GM21360 (cell line): Measurements from ENCODE around the gene FAM47E.
"Not testable (repeated sequence)": the region's sequence is repeated elsewhere in the genome, so short reads cannot be mapped to it uniquely, and the experiment has no call there.

Source experiments
- ATAC-seq: cut with Tn5 transposase; IDR thresholded peaks from one replicate; pipeline ENCODE4 v1.9.1; 2021; ENCODE audit warnings: mild to moderate bottlenecking, moderate library complexity; ENCODE audit not compliant: unreplicated experiment

FAM47E gene

GRCh38 chr4:76266627-76267026, 15.1 kb downstream of the FAM47E start:
- no peak for ATAC-seq

GRCh38 chr4:76267811-76268210, 16.3 kb downstream of the FAM47E start:
- ATAC-seq, result no peak

GRCh38 chr4:76270244-76271175, 19.0 kb downstream of the FAM47E start:
- no peak for ATAC-seq

- ATAC-seq, result no peak
Measured at GRCh38 chr4:76271248-76271647, 19.7 kb downstream of the FAM47E start.

- no peak for ATAC-seq
Measured at GRCh38 chr4:76272073-76272472, 20.6 kb downstream of the FAM47E start.

GRCh38 chr4:76272582-76272981, 21.1 kb downstream of the FAM47E start:
- ATAC-seq, result no peak

GRCh38 chr4:76272999-76273398, 21.5 kb downstream of the FAM47E start:
- no peak for ATAC-seq

GRCh38 chr4:76275486-76276124, 24.1 kb downstream of the FAM47E start:
- ATAC-seq, result no peak

- no peak for ATAC-seq
Measured at GRCh38 chr4:76276813-76277212, 25.3 kb downstream of the FAM47E start.

- ATAC-seq, result no peak
Measured at GRCh38 chr4:76277667-76278066, 26.1 kb downstream of the FAM47E start.

- no peak for ATAC-seq
Measured at GRCh38 chr4:76278583-76278982, 27.1 kb downstream of the FAM47E start.

GRCh38 chr4:76279462-76279861, 27.9 kb downstream of the FAM47E start:
- no peak for ATAC-seq

GRCh38 chr4:76280488-76281441, 29.2 kb downstream of the FAM47E start:
- ATAC-seq, result no peak

GRCh38 chr4:76281594-76281993, 30.1 kb downstream of the FAM47E start:
- not testable (repeated sequence) for ATAC-seq

- ATAC-seq, result no peak
Measured at GRCh38 chr4:76282941-76283689, 31.6 kb downstream of the FAM47E start.

- no peak for ATAC-seq
Measured at GRCh38 chr4:76283900-76284299, 32.4 kb downstream of the FAM47E start.

- ATAC-seq, result not testable (repeated sequence)
Measured at GRCh38 chr4:76287811-76288210, 36.3 kb downstream of the FAM47E start.

- ATAC-seq, result no peak
Measured at GRCh38 chr4:76292730-76293129, 41.2 kb downstream of the FAM47E start.

- ATAC-seq, result no peak
Measured at GRCh38 chr4:76293772-76294171, 42.3 kb downstream of the FAM47E start.

GRCh38 chr4:76296286-76296820, 44.8 kb downstream of the FAM47E start:
- no peak for ATAC-seq
